HG03108 (cell line): ENCODE results near the gene PDIA4.
A peak's percentile ranks its signal among the peaks of the same experiment; 100 is the strongest.
"Not testable (repeated sequence)": the region's sequence is repeated elsewhere in the genome, so short reads cannot be mapped to it uniquely, and the experiment has no call there.

Source experiments
- ATAC-seq: cut with Tn5 transposase; IDR thresholded peaks from one replicate; pipeline ENCODE4 v1.9.1; 2021; ENCODE audit warnings: moderate library complexity; ENCODE audit not compliant: unreplicated experiment

The PDIA4 gene, protein sequence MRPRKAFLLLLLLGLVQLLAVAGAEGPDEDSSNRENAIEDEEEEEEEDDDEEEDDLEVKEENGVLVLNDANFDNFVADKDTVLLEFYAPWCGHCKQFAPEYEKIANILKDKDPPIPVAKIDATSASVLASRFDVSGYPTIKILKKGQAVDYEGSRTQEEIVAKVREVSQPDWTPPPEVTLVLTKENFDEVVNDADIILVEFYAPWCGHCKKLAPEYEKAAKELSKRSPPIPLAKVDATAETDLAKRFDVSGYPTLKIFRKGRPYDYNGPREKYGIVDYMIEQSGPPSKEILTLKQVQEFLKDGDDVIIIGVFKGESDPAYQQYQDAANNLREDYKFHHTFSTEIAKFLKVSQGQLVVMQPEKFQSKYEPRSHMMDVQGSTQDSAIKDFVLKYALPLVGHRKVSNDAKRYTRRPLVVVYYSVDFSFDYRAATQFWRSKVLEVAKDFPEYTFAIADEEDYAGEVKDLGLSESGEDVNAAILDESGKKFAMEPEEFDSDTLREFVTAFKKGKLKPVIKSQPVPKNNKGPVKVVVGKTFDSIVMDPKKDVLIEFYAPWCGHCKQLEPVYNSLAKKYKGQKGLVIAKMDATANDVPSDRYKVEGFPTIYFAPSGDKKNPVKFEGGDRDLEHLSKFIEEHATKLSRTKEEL

DNA sequence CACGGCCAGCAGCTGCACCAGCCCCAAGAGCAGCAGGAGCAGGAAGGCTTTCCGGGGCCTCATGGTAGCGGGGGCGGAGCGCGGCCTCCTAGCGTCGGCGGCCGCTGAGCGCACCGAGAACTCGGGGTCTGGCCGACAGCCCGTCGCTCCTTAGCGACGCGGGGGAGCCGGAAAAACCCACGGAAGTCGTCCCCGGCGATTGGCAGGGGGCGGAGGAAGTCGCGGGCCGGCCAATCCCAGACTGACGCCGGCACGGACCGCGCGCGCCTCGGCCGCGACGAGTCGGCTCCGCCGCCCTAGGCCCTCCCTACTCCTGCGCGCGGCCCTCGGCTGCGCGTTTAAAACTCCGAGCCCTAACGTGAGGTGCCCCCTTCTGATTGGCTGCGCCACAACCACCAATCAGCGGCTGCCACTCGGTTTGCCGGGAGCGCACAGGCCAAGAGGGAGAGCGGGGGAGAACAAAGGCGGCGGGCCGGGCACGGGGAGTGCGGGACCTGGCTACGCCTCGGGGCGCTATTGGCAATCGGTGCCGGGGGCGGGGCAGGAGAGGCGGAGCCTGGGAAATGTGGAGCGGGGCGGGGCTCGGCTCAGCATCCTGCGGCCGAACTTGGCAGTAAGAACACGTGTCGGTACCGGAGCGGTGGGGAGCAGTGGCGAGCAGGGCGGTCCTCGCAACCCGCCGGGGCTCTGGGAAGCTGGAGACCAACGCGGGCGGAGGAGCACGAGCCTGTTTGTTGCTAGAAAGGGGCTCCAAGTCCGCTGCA lies at the start of gene PDIA4:
PDIA4 (minus strand) TSS at position 160 of the 764 bp plus-strand sequence; CDS start at position 63, 97 bp downstream.
- peak; percentile 91 for ATAC-seq

DNA sequence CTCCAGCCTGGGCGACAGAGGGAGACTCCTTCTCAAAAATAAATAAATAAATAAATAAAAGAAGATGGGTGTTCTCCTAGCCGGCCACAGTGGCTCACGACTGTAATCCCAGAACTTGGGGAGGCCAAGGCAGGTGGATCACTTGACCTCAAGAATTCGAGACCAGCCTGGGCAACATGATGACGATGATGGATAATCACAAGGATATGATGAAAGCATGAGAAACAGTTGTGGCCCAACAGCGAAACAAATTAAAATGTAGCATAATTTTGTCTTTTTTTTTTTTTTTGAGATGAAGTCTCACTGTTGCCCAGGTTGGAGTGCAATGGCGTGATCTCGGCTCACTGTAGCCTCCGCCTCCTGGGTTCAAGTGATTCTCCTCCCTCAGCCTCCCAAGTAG lies 49.3 kb upstream of the PDIA4 start:
- no peak for ATAC-seq

DNA sequence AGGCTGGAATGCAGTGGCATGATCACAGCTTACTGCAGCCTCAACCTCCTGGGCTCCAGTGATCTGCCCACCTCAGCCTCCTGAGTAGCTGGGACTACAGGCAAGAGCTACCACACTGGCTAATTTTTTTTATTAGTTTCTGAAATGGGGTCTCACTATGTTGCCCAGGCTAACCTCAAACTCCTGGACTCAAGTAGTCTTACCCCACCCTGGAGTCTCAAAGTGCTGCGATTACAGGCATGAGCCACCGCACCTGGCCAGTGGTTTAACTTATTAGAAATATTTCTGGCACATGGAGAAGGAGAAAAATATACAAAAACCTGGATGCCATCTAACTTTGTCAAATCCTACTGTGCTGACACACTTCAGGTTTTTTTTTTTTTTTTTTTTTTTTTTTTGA lies 47.0 kb upstream of the PDIA4 start:
- no peak for ATAC-seq

DNA sequence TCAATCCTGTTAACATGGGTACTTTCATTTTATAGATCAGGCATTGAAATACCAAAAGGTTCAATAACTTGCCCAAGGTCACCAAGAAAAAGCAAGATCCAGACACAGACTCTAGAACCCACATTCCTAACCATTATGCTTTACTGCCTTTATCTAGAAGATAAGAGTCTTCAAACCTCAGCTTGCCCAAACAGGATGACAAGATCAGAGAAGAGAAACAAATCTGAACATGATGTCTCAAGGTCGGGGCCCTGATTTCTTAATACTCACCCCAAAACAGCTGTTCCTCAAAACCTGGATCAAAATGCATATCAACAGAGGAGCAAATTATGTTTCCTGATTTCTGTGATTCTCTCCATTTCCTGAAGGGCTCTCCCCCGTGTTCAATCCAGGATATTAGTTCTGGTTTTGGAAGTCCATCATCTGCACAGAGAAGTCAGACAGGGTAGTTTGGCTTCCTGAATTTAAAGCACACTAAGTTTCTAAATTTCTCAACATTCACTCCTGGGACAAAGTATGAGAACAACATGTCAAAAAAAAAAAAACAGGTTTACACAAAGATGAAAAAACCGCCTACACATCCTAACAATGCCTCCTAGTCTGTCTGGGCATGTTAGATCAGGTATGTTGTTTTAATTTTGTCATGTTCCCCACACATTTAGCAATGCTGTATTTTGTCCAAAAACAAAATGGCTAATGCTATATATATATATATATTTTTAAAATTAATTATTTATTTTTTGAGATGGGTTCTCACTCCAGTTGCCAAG lies 46.0 kb upstream of the PDIA4 start:
- ATAC-seq = no peak

DNA sequence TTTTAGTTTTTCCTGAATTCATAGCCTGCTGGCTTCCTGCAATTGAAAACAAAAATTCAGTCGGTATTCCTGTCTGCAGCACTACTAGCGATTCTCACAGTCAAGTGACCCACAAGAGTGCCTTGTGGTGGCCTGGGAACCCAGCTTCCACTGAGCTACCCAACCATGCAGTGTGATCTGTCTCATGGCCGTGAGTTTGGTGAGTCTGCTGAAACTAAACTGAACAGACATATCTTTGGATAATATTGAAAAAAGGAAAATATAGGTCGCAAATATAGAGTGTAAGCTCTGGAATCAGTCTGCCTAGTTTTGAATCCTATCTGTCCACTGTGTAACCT lies 44.1 kb upstream of the PDIA4 start:
- ATAC-seq = no peak

DNA sequence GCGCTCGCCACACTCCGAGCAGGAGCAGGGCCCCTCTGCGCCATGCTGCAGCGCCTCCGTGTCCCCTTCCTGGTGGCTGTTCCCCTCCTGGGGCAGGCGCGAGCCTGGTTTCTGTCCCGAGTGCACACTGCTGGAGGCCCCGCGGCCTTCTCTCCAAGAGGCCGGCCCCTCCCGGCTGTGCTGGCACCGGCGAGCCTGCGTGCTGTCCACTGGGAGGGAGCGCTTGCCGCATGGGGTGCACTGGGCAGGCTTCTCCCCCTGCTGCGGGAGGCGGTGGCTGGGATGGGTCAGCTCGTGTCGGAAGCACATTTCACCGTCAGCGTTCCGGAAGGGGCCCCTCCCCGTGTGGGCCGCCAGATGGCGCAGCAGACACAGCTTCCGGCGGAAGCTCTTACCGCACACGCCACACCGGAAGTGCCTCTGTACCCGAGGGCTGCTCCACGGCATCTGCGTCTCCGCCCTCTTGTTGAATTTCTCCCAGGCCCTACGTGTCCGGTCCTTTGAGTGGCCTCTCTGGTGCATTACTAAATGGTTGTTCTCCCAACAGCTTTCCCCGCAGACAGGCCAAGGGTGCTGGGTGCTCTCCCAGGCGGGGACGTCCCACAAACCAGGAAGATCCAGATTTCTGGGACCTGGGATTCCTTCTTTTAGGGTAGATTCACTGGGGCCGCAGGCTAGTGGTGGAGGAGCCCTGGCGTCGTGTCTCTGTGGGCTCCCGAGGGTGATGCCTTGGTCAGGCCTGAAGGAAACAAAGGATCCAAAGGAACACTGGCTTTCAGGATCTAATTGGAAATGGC lies 43.5 kb upstream of the PDIA4 start:
- ATAC-seq = no peak

DNA sequence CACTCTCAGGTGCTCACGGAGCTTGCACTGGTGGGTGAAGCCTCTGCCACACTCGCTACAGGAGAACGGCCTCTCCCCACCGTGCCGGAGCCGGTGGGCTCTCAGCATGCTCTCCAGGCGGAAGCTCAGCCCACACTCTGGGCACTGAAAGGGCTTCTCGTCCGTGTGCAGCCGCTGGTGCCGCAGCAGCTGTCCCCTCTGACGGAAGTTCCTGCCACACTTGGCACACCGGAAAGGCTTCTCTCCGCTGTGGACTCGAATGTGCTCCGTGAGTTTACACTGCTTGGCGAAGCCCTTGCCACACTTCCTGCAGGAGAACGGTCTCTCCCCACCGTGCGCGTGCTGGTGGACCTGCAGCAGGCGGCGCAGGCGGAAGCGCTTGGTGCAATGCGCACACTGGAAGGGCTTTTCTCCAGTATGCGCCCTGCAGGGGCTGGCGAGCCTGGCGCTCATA lies 42.9 kb upstream of the PDIA4 start:
- no peak for ATAC-seq

DNA sequence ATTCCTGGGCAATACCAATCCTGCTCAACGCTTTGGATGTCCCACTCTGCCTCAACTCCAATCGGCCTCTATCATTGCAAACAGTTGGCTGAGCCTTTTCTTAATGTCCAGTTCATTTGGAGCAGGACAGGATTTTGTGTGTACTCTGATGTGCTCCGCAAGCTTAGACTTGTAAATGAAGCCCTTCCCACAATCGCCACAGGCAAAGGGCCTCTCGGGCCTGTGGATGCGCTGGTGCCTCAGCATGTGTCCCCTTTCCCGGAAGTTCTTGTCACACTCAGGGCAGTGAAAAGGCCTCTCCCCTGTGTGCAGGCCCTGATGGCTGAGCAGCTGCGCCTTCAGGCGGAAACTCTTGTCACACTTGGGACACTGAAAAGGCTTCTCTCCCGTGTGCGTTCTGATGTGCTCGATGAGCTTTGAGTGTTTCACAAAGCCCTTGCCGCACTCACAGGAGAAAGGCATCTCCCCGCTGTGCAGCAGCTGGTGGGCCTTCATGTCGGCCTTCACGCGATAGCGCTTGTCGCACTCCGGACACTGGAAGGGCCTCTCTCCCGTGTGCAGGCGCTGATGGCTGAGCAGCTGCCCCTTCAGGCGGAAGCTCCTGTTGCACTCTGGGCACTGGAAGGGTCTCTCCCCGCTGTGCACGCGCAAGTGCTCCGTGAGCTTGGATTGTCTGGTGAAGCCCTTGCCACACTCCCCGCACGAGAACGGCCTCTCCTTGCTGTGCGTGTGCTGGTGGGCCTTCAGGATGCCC lies 42.2 kb upstream of the PDIA4 start:
- ATAC-seq = no peak

DNA sequence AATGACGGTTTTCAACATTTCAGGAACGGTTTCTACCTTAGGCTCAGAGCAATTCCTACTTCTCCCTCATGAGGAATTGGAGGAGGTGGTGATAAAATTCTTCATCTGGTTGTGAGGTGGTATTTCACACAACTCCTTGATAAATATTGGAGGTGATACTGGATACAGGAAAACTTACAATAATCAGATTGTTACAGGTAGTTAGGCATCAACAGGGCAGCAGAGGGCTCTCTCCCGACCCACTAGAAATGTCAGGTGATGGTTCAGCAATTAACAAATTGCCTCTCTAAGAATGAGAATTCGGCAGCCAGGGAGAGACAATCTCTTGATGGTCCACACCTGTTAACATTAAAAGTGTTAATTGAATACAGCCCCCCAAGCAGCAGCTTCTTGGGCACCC lies 39.6 kb upstream of the PDIA4 start:
- ATAC-seq = no peak

DNA sequence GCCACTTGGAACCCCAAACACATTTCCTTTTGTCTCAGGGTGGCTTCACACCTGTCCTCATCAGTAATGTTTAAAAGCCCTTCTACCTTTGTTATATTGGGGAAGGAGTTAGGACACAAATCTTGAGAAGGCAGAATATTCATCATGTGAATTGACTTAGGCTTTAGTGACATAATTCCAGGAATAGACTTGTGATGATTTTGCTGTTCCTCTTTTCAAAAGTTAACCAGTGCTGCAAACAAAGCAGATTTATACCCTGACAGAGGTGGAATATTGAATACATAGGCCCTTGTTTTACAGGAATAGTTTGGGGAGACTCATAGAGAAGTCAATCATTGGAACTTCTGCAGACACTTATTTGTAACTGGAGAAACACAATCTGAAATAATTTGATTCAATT lies 35.2 kb upstream of the PDIA4 start:
- no peak for ATAC-seq

DNA sequence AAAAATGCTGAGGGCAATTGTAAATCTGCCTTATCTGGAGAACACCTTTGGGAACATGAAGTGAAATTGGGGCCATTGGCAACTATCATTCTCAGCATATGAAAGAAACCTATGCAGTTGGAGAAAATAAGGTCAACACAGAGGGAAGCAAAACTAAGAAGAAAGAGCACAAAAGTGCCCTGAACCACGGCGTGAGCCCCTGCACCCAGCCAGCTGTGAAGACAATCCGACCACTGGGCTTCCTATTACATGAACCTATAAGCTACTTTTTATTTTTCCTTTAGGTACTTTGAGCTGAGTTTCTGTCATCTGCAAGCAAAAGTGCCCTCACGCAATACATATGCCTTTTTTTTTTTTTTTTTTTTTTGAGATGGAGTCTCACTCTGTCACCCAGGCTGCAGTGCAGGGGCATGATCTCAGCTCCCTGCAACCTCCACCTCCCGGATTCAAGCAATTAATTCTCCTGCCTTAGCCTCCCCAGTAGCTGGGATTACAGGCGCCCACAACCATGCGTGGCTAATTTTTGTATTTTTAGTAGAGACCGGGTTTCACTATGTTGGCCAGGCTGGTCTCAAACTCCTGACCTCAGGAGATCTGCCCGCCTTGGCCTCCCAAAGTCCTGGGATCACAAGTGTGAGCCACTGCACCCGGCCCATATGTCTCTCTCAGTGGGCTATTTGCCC lies 34.1 kb upstream of the PDIA4 start:
- ATAC-seq = not testable (repeated sequence)

DNA sequence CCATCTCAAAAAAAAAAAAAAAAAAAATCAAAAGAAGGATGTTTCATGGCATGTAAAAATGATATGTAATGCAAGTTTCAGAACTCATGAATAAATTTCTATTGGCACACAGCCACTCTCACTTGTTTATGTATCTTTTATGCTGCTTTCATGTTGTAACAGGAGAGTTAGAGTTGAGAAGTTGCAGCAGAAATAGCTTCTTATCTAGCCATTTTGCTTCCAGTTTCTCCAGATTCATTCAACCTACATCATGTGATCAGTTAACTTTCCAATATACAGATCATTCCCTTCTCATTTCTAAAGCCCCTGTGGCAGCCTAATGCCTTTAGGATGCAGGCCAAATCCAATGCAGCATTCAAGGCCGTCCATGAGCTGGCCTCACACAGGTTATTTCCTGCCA lies 31.9 kb upstream of the PDIA4 start:
- ATAC-seq = no peak

DNA sequence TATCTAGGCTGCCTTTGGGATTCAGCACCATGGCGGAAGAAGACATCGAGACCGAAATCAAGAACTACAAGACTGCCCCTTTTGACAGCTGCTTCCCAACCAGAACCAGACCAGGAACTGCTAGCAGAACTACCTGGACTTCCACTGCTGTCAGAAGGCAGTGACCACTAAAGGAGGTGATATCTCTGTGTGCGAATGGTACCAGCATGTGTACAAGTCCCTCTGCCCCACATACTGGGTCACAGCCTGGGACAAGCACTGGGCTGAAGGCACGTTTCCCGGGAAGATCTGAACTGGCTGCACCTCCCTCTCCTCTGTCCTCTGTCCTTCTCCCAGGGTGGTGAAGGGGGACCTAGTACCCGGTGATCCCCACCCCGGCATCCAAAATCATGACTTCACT lies 25.6 kb upstream of the PDIA4 start:
- no peak for ATAC-seq

DNA sequence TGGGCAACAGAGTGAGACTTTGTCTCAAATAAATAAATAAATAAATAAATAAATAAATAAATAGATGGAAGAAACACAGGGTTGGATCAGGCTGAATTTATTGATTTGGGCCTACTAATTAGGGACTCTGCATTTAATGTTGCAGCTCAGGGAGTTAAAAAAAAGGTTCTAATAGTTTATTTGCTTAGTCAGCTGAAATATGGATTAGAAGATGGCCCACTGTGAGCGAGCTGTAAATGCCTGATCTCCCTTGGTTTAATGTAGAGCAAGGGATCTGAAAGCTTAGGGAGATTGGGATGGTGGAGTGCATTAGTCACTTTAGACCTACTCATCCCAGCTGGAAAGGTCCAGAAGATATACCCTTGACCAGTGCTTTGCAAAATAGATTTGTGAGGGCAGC lies 25.1 kb upstream of the PDIA4 start:
- no peak for ATAC-seq

DNA sequence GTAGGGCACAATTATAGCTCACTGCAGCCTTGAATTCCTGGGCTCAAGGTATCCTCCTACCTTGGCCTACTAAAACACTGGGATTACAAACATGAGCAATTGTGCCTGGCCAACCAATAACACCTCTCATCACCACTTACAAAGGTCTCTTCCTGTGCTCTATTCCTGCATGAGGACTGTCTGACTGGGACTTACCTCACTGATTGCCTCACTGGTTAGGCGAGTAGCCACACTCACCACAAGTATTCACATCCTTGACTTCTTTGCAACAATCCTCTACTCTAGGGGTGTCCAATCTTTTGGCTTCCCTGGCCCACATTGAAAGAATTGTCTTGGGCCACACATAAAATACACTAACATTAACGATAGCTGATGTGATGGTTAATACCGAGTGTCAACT lies 22.6 kb upstream of the PDIA4 start:
- no peak for ATAC-seq

DNA sequence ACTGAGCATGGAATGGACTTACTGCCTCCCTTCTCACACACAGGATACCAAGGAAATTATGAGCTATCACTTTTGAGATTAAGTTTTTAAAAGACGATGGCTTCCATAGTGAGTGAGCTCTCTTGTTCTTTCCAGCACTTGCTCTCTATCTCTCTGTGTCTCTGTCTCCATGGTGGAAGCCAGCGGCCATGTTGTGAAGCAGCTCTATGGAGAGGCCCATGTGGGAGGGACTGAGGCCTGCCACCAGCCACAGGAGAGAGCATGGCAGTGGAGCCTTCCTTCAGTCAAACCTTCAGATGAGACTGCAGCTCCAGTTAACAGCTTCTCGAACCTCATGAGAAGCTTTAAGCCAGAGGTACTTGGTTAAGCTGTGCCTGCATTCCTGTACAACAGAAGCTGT lies 20.5 kb upstream of the PDIA4 start:
- no peak for ATAC-seq

DNA sequence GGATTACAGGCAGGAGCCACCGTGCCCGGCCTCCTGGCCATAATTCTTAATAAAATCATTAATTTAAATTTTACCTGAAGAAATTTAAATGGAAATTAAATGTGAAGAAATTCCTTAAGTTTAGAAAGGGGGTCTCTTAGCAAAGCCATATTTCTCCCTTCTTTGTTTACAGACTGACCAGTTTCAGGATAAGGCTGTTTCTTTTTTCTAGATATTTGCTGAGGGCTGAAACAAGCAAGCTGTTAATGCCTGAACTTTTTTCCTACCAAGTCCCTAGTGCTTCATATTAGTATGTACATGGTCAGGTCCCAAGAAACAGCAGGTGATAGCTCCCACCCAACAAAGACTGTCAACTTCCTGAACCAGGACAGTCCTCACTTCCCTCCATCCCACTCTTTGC lies 18.1 kb upstream of the PDIA4 start:
- no peak for ATAC-seq

DNA sequence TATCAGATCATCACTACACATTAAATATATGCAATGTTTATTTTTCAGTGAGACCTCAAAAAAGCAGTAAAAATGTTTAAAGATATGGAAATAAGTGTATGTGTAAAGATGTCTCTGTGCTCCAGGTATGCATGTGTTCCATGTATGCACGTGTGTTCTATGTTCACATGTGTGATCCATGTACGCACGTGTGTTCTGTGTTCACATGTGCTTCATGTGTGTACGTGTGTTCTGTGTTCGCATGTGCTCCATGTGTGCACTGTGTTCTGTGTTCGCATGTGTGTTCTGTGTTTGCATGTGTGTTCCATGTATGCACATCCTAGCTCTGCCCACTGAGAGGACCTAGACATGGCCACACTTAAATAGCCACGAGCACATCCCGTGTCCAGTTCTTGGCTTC lies 15.6 kb upstream of the PDIA4 start:
- no peak for ATAC-seq

DNA sequence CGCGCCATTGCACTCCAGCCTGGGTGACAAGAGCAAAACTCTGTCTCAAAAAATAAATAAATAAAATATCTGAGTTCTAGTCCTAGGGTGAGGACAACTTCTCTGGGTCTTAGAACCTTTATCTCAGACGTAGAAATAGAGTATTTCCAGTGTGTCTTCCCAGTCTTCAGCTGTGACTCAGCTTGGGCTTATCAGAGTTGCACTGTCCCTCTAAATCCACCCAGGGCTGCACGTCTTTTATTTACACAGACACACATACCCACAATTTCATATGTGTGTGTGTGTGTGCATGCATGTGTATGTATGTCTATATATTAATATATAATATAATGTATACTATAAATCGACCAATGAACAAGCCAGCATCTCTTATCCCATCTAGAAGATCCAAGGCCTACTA lies 13.0 kb upstream of the PDIA4 start:
- ATAC-seq = no peak
